H1 (cell line): ENCODE data around the gene PBX1. TPM values are rescaled to one million over a fixed set of nuclear protein-coding genes. Genes with fewer than 3 reads are reported as not detected.

Experiments used
- CTCF ChIA-PET: fragments of 300-600 bp; sonication (Branson Sonifier 250); formaldehyde crosslinking; loops from one replicate; lab custom pipeline; 2021; ENCODE audit not compliant: partially characterized antibody; lab: Charles Lee
- POLR2A ChIA-PET: fragments of 300-600 bp; sonication (Branson Sonifier 250); formaldehyde crosslinking; loops from one replicate; lab custom pipeline; 2021; ENCODE audit warnings: inconsistent platforms; ENCODE audit not compliant: partially characterized antibody; lab: Charles Lee
- DNase-seq, 2 experiments: peaks; one replicate each; pipeline versions ENCODE4 v3.0.0 to v3.0.0-alpha.2; 2010 to 2022; ENCODE audit warnings: low spot score in 2 of 2, low read depth in 1 of 2, mixed read lengths in 1 of 2
- FAIRE-seq: peaks from 2 replicates; lab custom pipeline; 2011; peaks lifted over from hg19 to GRCh38; lab: Jason Lieb, UNC
- H2AFZ ChIP-seq: 2 replicates; pipeline ENCODE4 v1.8.1; 2012; ENCODE audit warnings: low read length, inconsistent platforms
- H2AK5ac ChIP-seq: 2 replicates; pipeline ENCODE4 v1.6.1; 2013; ENCODE audit warnings: low read depth, low read length
- H2BK120ac ChIP-seq: replicated peaks from 2 replicates; pipeline ENCODE3; 2013; ENCODE audit warnings: low read depth, low read length, inconsistent platforms
- H2BK12ac ChIP-seq: 2 replicates; pipeline ENCODE4 v1.6.1; 2013; ENCODE audit warnings: low read depth, low read length
- H2BK15ac ChIP-seq: 2 replicates; pipeline ENCODE4 v1.6.1; 2013; ENCODE audit warnings: low read length
- H2BK20ac ChIP-seq: 2 replicates; pipeline ENCODE4 v1.6.1; 2013; ENCODE audit warnings: low read length
- H2BK5ac ChIP-seq: 2 replicates; pipeline ENCODE4 v1.6.1; 2013; ENCODE audit warnings: low read depth, low read length
- H3K14ac ChIP-seq: 2 replicates; pipeline ENCODE4 v1.6.1; 2013; ENCODE audit warnings: inconsistent platforms; ENCODE audit not compliant: insufficient read length
- H3K18ac ChIP-seq: 2 replicates; pipeline ENCODE4 v1.6.1; 2013; ENCODE audit warnings: low read length; ENCODE audit errors: extremely low read depth
- H3K23ac ChIP-seq: 2 replicates; pipeline ENCODE4 v1.6.1; 2013; ENCODE audit warnings: inconsistent platforms; ENCODE audit not compliant: insufficient read length
- H3K23me2 ChIP-seq: 2 replicates; pipeline ENCODE4 v1.6.1; 2013; ENCODE audit warnings: low read depth, low read length
- H3K27ac ChIP-seq: 2 replicates; pipeline ENCODE4 v1.6.1; 2011; ENCODE audit warnings: low read depth, low read length, inconsistent platforms
- H3K27me3 ChIP-seq, 4 experiments: replicated peaks in 1 of 4; 1 replicate in 1 of 4; 2 replicates in 3 of 4; pipeline versions ENCODE4 v1.6.1 to v1.8.1; 2011 to 2013; ENCODE audit warnings: low read length in 3 of 4, mild to moderate bottlenecking in 3 of 4, inconsistent platforms in 2 of 4, mixed read lengths in 2 of 4, moderate library complexity in 1 of 4; ENCODE audit not compliant: control insufficient read depth in 3 of 4, insufficient read depth in 3 of 4; ENCODE audit errors: extremely low read depth in 1 of 4
- H3K36me3 ChIP-seq, 4 experiments: 2 replicates each; pipeline versions ENCODE4 v1.6.1 to v1.8.1; 2011 to 2013; ENCODE audit warnings: mild to moderate bottlenecking in 4 of 4, low read length in 3 of 4, moderate library complexity in 2 of 4, control low read depth in 1 of 4, inconsistent platforms in 1 of 4; ENCODE audit not compliant: insufficient read depth in 4 of 4, control insufficient read depth in 2 of 4
- H3K4ac ChIP-seq: replicated peaks from 2 replicates; pipeline ENCODE3; 2013; ENCODE audit warnings: low read length, low read depth, mixed read lengths, inconsistent platforms; ENCODE audit not compliant: insufficient read length
- H3K4me1 ChIP-seq, 4 experiments: replicated peaks in 1 of 4; 1 replicate in 1 of 4; 2 replicates in 3 of 4; pipeline versions ENCODE4 v1.6.1 to v1.8.1; 2011 to 2013; ENCODE audit warnings: low read length in 3 of 4, inconsistent platforms in 2 of 4, mixed read lengths in 1 of 4; ENCODE audit not compliant: insufficient read depth in 4 of 4, control insufficient read depth in 3 of 4
- H3K4me2 ChIP-seq, 2 experiments: 2 replicates each; pipeline versions ENCODE4 v1.6.1 to v1.8.1; 2011 to 2013; ENCODE audit warnings: low read depth in 2 of 2, low read length in 2 of 2, control low read depth in 1 of 2, inconsistent platforms in 1 of 2, mild to moderate bottlenecking in 1 of 2; ENCODE audit not compliant: insufficient read depth in 1 of 2
- H3K4me3 ChIP-seq, 4 experiments: fragments of 200-600, 300-600 bp in 1 of 4; sonication (generic), shearing (Covaris generic), sonication (Bioruptor Twin) in 1 of 4; 2 replicates each; pipeline versions ENCODE4 v1.5.1 to v1.8.1; 2011 to 2016; ENCODE audit warnings: low read length in 4 of 4, low read depth in 3 of 4, control low read depth in 2 of 4, inconsistent platforms in 2 of 4, mild to moderate bottlenecking in 2 of 4, mixed read lengths in 1 of 4, moderate library complexity in 1 of 4; ENCODE audit not compliant: insufficient read depth in 2 of 4; ENCODE audit errors: extremely low read depth in 1 of 4
- H3K56ac ChIP-seq: replicated peaks from 2 replicates; pipeline ENCODE3; 2013; ENCODE audit warnings: low read depth, mild to moderate bottlenecking, mixed read lengths, low read length, inconsistent platforms; ENCODE audit not compliant: insufficient read length
- H3K79me1 ChIP-seq: 2 replicates; pipeline ENCODE4 v1.6.1; 2013; ENCODE audit warnings: low read depth, low read length, control low read depth
- H3K79me2 ChIP-seq, 2 experiments: 2 replicates each; pipeline versions ENCODE4 v1.6.1 to v1.8.1; 2012 to 2013; ENCODE audit warnings: low read length in 2 of 2, mild to moderate bottlenecking in 2 of 2, inconsistent platforms in 1 of 2; ENCODE audit not compliant: insufficient read depth in 2 of 2, control insufficient read depth in 1 of 2
- H3K9ac ChIP-seq, 4 experiments: replicated peaks in 1 of 4; 1 replicate in 1 of 4; 2 replicates in 3 of 4; pipeline versions ENCODE4 v1.6.1 to v1.8.1; 2011 to 2013; ENCODE audit warnings: low read depth in 3 of 4, low read length in 3 of 4, control low read depth in 2 of 4, mild to moderate bottlenecking in 2 of 4, moderate library complexity in 2 of 4, inconsistent platforms in 1 of 4; ENCODE audit errors: extremely low read depth in 1 of 4
- H3K9me3 ChIP-seq, 2 experiments: 2 replicates each; pipeline versions ENCODE4 v1.6.1 to v1.8.1; 2012 to 2013; ENCODE audit warnings: mild to moderate bottlenecking in 2 of 2, moderate library complexity in 2 of 2, control low read depth in 1 of 2, inconsistent platforms in 1 of 2, low read depth in 1 of 2, low read length in 1 of 2, mixed read lengths in 1 of 2; ENCODE audit not compliant: insufficient read depth in 2 of 2
- H4K20me1 ChIP-seq, 2 experiments: replicated peaks in 1 of 2; 2 replicates each; pipeline versions ENCODE3 to v1.8.1; 2011 to 2013; ENCODE audit warnings: inconsistent platforms in 2 of 2, low read length in 2 of 2, mild to moderate bottlenecking in 1 of 2; ENCODE audit not compliant: insufficient read depth in 2 of 2, control insufficient read depth in 1 of 2
- H4K5ac ChIP-seq: 2 replicates; pipeline ENCODE4 v1.6.1; 2013; ENCODE audit warnings: low read length, low read depth, mixed read lengths, inconsistent platforms; ENCODE audit not compliant: insufficient read length
- H4K8ac ChIP-seq: 2 replicates; pipeline ENCODE4 v1.8.0; 2013; ENCODE audit warnings: mild to moderate bottlenecking, moderate library complexity, low read length, inconsistent platforms; ENCODE audit not compliant: insufficient read depth; ENCODE audit errors: extremely low read depth
- H4K91ac ChIP-seq: replicated peaks from 2 replicates; pipeline ENCODE3; 2013; ENCODE audit warnings: low read length, mixed read lengths, inconsistent platforms; ENCODE audit not compliant: insufficient read length
- BRCA1 ChIP-seq: IDR thresholded peaks from 2 replicates; pipeline ENCODE4 v1.6.1; 2012; ENCODE audit warnings: low read depth, low read length, improper control_type of control experiment
- GTF2F1 ChIP-seq: IDR thresholded peaks from 2 replicates; pipeline ENCODE4 v1.6.1; 2012; ENCODE audit warnings: low read depth, low read length, improper control_type of control experiment, borderline replicate concordance
- KDM1A ChIP-seq: fragments of 200-600, 300-600 bp; sonication (generic); IDR thresholded peaks from 2 replicates; pipeline ENCODE4 v1.7.1; 2016; ENCODE audit warnings: mild to moderate bottlenecking, low read length, borderline replicate concordance
- NANOG ChIP-seq: IDR thresholded peaks from 2 replicates; pipeline ENCODE4 v1.6.1; 2011; ENCODE audit warnings: low read length, low read depth, mild to moderate bottlenecking, inconsistent platforms; ENCODE audit not compliant: insufficient read depth, poor library complexity, severe bottlenecking
- TBP ChIP-seq: IDR thresholded peaks from 2 replicates; pipeline ENCODE4 v1.6.1; 2011; ENCODE audit warnings: low read depth, low read length, improper control_type of control experiment
- WGBS, 2 experiments: shearing (Covaris generic) in 1 of 2; methylation state at CpG; one replicate each; pipeline versions ENCODE4 v1.1.6 to v1.1.7; 2013 to 2015; ENCODE audit warnings: low lambda C conversion rate in 2 of 2, mixed read lengths in 2 of 2, inconsistent platforms in 1 of 2, low coverage in 1 of 2, missing lambda C conversion rate in 1 of 2; ENCODE audit not compliant: insufficient replicate concordance in 2 of 2, insufficient coverage in 1 of 2, insufficient read length in 1 of 2; ENCODE audit errors: extremely low coverage in 1 of 2, missing lambda C conversion rate in 1 of 2; 5-methylcytosine and 5-hydroxymethylcytosine counted together
- polyA plus RNA-seq, 7 experiments: library from polyadenylated mRNA; depleted of rRNA in 3 of 7; stranded (reverse) in 5 of 7; unstranded in 2 of 7; fragments of >200 nt in 5 of 7; fragments of 200-250 nt in 2 of 7; gene quantifications; 1 replicate in 5 of 7; 2 replicates in 1 of 7; 4 replicates in 1 of 7; pipeline versions ENCODE4 v1.2.1 to v1.2.3, GENCODE V29; 2011 to 2013; ENCODE audit warnings: missing spikeins in 2 of 7, mixed read lengths in 2 of 7
- total RNA-seq: library from RNA; stranded (reverse); fragmentation: NEBNext Ultra II Directional; extraction: Animal tissue kit (Norgen Biotek cat#: 25700); gene quantifications from 2 replicates; pipeline ENCODE4 v1.2.1, GENCODE V29; 2021
- TF ChIP-seq, protein P1 (sequence below): IDR thresholded peaks from 2 replicates; pipeline ENCODE4 v1.6.1; 2011; ENCODE audit warnings: low read length, improper control_type of control experiment
- TF ChIP-seq, protein P2 (sequence below): IDR thresholded peaks from 2 replicates; pipeline ENCODE4 v1.6.1; 2012; ENCODE audit warnings: inconsistent platforms
- TF ChIP-seq, protein P3 (sequence below): IDR thresholded peaks from 2 replicates; pipeline ENCODE4 v1.6.1; 2011; ENCODE audit warnings: low read depth, mild to moderate bottlenecking, low read length; ENCODE audit not compliant: insufficient read depth

The PBX1 gene
- total and polyA plus RNA-seq, 2 of the 8 experiments (the other 6 are each of a cell fraction or from before 2014, with no cell fraction given) = 87.4 to 124 TPM

DNA sequence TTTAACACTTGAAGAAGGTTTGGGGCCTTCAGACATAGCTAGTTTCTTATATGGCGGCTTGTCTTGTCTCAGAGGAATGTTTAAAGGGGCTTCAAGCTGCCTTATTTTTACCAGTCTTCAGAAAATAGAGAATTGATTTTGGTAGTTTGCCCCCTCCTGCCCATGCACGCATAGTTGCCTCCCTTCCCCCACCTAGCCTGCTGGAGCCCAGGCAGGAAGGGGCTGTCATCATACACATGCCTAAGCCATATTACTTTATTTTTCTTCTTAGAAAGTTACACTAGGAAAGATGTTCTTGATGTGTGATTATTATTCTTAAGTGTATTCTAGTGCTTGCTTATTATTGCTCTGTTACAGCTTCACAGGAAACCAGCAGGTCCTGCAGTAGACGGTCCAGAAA is 18.3 kb downstream of the PBX1 start:
- H2AFZ ChIP-seq = no peak overlapping the region
- no peak overlapping the region for H3K14ac ChIP-seq
- H2BK120ac ChIP-seq = no peak overlapping the region
- 37% methylated on average over 3 of the region's 3 CpGs; no CpG with 5 or more reads in 1 of the 2 experiments for WGBS, 2 experiments
- H3K4me3 ChIP-seq = peak overlapping the region in 3 of 4 experiments; percentile 4 to 54 (median 36); a peak in 3 of 8 replicates
- H4K5ac ChIP-seq = no peak overlapping the region
- H3K27me3 ChIP-seq = no peaks in the 10 kb centered on the region
- DNase-seq (no peak), FAIRE-seq (no peak)
- H3K27ac ChIP-seq = no peak overlapping the region
- peaks cover 2 to 8% of the 10 kb centered on the region in 2 experiments for H4K20me1 ChIP-seq
- H3K23ac ChIP-seq = no peak overlapping the region
- H3K23me2 ChIP-seq = peaks cover 7% of the 10 kb centered on the region
- peaks cover 8% of the 10 kb centered on the region for H3K79me1 ChIP-seq
- ChIA-PET CTCF (interaction anchor here (0.6 to 1.9 kb wide), 10 partner anchors 9 to 259 kb away, joined by 3 to 6 read pairs (median 4); no protein-coding TSS in a partner anchor), POLR2A (interaction anchor here (0.8 to 2.6 kb wide), 8 partner anchors 10 to 39 kb away, joined by 3 to 10 read pairs (median 6); partner anchors contain the start of gene PBX1)
- H2BK5ac ChIP-seq = 0 out of 2 replicates have a peak overlapping the region, but pooled peaks have one; percentile 0
- no peak overlapping the region for H2BK12ac ChIP-seq
- H2AK5ac ChIP-seq = no peak overlapping the region
- H4K8ac ChIP-seq = no peak overlapping the region
- H3K4me2 ChIP-seq = peak overlapping the region; percentile 66 to 79
- H3K18ac ChIP-seq = no peak overlapping the region
- no peak overlapping the region for H3K4ac ChIP-seq
- no peak overlapping the region for H2BK15ac ChIP-seq
- H4K91ac ChIP-seq = no peak overlapping the region
- no peak overlapping the region for H3K56ac ChIP-seq
- H2BK20ac ChIP-seq = no peak overlapping the region
- no peak overlapping the region for H3K9ac ChIP-seq
- H3K36me3 ChIP-seq = no peaks in the 10 kb centered on the region; a peak in 1 of 8 replicates
- peaks cover 24 to 95% of the 10 kb centered on the region in 2 experiments; a peak in 3 of 4 replicates for H3K79me2 ChIP-seq
- H3K4me1 ChIP-seq = peaks cover 21 to 43% (median 34%) of the 10 kb centered on the region in 4 experiments
- no peaks in the 10 kb centered on the region for H3K9me3 ChIP-seq
- TF ChIP-seq BRCA1 (no peak), NANOG (no peak), TBP (no peak), KDM1A (no peak), GTF2F1 (no peak)
- TF ChIP-seq, protein P1, sequence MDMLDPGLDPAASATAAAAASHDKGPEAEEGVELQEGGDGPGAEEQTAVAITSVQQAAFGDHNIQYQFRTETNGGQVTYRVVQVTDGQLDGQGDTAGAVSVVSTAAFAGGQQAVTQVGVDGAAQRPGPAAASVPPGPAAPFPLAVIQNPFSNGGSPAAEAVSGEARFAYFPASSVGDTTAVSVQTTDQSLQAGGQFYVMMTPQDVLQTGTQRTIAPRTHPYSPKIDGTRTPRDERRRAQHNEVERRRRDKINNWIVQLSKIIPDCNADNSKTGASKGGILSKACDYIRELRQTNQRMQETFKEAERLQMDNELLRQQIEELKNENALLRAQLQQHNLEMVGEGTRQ = no peak
- TF ChIP-seq, protein P2, sequence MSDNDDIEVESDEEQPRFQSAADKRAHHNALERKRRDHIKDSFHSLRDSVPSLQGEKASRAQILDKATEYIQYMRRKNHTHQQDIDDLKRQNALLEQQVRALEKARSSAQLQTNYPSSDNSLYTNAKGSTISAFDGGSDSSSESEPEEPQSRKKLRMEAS = no peak
- TF ChIP-seq, protein P3, sequence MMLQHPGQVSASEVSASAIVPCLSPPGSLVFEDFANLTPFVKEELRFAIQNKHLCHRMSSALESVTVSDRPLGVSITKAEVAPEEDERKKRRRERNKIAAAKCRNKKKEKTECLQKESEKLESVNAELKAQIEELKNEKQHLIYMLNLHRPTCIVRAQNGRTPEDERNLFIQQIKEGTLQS = no peak
